Measurements from ENCODE around the gene F7. TPM values are rescaled to one million over a fixed set of nuclear protein-coding genes. Genes with fewer than 3 reads are reported as not detected.
A peak's percentile ranks its signal among the peaks of the same experiment; 100 is the strongest.

F7 gene
- total and polyA plus RNA-seq, 9 of the 15 experiments (the other 6 are each of a cell fraction or from before 2014, with no cell fraction given) = not detected

DNA sequence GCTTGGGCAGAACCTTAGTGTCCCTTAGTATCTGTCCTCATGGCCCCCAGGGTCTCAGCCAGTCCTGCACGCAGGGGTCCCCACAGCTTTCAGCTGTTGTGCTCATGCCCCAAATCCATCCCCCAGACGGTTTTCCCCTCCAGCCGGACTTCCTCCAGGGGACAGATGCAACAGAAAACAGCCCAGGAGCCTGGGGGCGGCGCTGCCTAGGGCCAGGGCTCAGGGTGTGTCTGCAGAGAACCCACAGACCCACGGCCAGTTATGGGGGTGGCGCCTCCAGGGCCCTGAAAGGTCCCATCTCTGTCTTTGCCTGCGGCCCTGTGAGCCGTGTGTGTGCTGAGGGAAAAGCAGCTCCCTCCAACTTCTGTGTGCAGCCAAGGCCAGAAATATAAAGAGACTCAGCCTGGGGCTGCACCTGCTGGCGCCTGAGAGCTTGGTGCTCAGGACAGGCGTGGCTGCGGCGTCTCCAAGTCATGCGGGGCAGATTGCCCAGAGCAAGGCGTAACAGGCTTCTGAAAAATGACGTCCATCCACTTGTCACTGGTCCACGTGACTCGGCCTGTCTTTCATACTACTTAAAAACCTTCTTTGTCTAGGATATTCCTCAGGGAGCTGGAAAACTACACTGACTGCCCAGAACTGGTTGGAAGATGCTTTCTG lies 22.1 kb upstream of the F7 start:
- H3K9ac ChIP-seq (ENCODE audit: insufficient read depth in 1 of 2, low read depth in 2 of 2, low read length in 2 of 2) = no peak overlapping the region
- H3K4me3 ChIP-seq = no peak overlapping the region
- no peaks in the 10 kb centered on the region for H3K9me3 ChIP-seq (replicated peaks; ENCODE audit: control insufficient read depth, insufficient read depth, low read depth, low read length)
- TF ChIP-seq, protein P1, sequence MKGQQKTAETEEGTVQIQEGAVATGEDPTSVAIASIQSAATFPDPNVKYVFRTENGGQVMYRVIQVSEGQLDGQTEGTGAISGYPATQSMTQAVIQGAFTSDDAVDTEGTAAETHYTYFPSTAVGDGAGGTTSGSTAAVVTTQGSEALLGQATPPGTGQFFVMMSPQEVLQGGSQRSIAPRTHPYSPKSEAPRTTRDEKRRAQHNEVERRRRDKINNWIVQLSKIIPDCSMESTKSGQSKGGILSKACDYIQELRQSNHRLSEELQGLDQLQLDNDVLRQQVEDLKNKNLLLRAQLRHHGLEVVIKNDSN (CRISPR knock-in tag; IDR thresholded peaks at IDR 0.05) = peak; percentile 74
- TF ChIP-seq ZSCAN29 (IDR thresholded peaks at IDR 0.05) (no peak), RAD51 (IDR thresholded peaks at IDR 0.05; ENCODE audit: borderline replicate concordance, low read depth) (peak; percentile 47; the same call in 1 of the 2 replicates), JUN (IDR thresholded peaks at IDR 0.05; ENCODE audit: borderline replicate concordance, low read depth, low read length) (no peak), JUN (CRISPR knock-in tag; IDR thresholded peaks at IDR 0.05; ENCODE audit: borderline replicate concordance) (no peak), ZNF830 (CRISPR knock-in tag; IDR thresholded peaks at IDR 0.05) (no peak), ATF1 (CRISPR knock-in tag; IDR thresholded peaks at IDR 0.05) (no peak), ATF1 (tag; IDR thresholded peaks at IDR 0.05) (0 out of 2 replicates have a peak, but pooled peaks have one; percentile 18), CREM (IDR thresholded peaks at IDR 0.05; ENCODE audit: low read depth) (peak; percentile 53)
- TF ChIP-seq, protein P2, sequence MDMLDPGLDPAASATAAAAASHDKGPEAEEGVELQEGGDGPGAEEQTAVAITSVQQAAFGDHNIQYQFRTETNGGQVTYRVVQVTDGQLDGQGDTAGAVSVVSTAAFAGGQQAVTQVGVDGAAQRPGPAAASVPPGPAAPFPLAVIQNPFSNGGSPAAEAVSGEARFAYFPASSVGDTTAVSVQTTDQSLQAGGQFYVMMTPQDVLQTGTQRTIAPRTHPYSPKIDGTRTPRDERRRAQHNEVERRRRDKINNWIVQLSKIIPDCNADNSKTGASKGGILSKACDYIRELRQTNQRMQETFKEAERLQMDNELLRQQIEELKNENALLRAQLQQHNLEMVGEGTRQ (CRISPR knock-in tag; IDR thresholded peaks at IDR 0.05) = peak; percentile 56
- TF ChIP-seq, protein P3, sequence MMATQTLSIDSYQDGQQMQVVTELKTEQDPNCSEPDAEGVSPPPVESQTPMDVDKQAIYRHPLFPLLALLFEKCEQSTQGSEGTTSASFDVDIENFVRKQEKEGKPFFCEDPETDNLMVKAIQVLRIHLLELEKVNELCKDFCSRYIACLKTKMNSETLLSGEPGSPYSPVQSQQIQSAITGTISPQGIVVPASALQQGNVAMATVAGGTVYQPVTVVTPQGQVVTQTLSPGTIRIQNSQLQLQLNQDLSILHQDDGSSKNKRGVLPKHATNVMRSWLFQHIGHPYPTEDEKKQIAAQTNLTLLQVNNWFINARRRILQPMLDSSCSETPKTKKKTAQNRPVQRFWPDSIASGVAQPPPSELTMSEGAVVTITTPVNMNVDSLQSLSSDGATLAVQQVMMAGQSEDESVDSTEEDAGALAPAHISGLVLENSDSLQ (IDR thresholded peaks at IDR 0.05) = 0 out of 2 replicates have a peak, but pooled peaks have one; percentile 33
- H4K20me1 ChIP-seq (replicated peaks; ENCODE audit: control insufficient read depth, insufficient read depth, low read length) = peaks cover 15% of the 10 kb centered on the region
- peaks cover 0 to 12% of the 10 kb centered on the region in 2 experiments; a peak in 1 of 5 replicates for H3K4me1 ChIP-seq (replicated peaks in 1 of 2; ENCODE audit: control insufficient read depth in 2 of 2, insufficient read depth in 2 of 2, low read length in 2 of 2)
- H3K4me2 ChIP-seq (ENCODE audit: insufficient read depth, low read length) = no peak overlapping the region
- POLR2A ChIA-PET = no interaction called here
- H2AFZ ChIP-seq (ENCODE audit: low read depth, low read length) = no peak overlapping the region
- H3K27me3 ChIP-seq (ENCODE audit: control insufficient read depth in 2 of 2, insufficient read depth in 2 of 2, low read length in 2 of 2) = peaks cover 10 to 71% of the 10 kb centered on the region in 2 experiments
- CTCF ChIA-PET (ENCODE audit: low intra/inter-chr PET ratio) = no interaction called here
- 0% methylated on average over 8 of the region's 18 CpGs for WGBS (ENCODE audit: insufficient coverage, low coverage, missing lambda C conversion rate)
- H3K9me1 ChIP-seq (ENCODE audit: control insufficient read depth, insufficient read depth, low read length) = no peaks in the 10 kb centered on the region
- H3K27ac ChIP-seq (ENCODE audit: extremely low read depth, low read depth, low read length) = no peak overlapping the region
- no peaks in the 10 kb centered on the region for H3K79me2 ChIP-seq (ENCODE audit: control insufficient read depth, insufficient read depth, low read length)
- in situ Hi-C loops (cut with MboI) (no loop called here), intact Hi-C loops (cut with micrococcal nuclease) (no loop called here)
- FAIRE-seq (no peak), ATAC-seq (peak; percentile 68), DNase-seq (ENCODE audit: extremely low read depth in 1 of 4, low spot score in 3 of 4) (peak in 1 of 4 experiments; percentile 26)
- no TSS peak for BruUV-seq (replicated peaks)
- no peaks in the 10 kb centered on the region for H3K36me3 ChIP-seq (ENCODE audit: control insufficient read depth, insufficient read depth, low read length)
